ENCODE data around the gene FARSB.

DNA sequence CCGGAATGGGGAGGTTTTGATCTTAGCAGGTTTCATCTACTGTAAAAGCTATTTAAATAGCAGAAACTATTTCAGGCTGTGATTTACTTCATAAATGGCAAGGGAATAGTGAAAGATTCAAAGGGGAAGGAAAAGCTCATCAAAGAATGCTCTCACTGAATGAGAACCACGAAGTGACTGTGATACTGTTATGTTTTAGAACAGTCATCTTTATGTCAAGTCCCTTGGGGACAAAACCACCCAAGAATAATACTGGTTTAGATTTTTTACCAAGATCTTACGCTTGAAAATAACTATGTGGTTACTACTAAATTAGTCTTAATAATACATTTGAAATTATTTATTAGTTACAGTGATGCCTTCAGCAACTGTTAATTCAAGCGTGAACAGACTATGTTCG is 28.1 kb downstream of the FARSB start:
- TF ChIP-seq SP1 (IDR thresholded peaks at IDR 0.05) (no peak), L3MBTL2 (conservative IDR thresholded peaks at IDR 0.05) (no peak), SUZ12 (IDR thresholded peaks at IDR 0.05) (no peak), FOXK2 (IDR thresholded peaks at IDR 0.05) (no peak), ARNT (IDR thresholded peaks at IDR 0.05) (no peak), FOXA1 (IDR thresholded peaks at IDR 0.05) (no peak), FOXM1 (IDR thresholded peaks at IDR 0.05; ENCODE audit: borderline replicate concordance) (no peak)
